GM12878 (cell line): Measurements from ENCODE around the gene BPIFB3. TPM values are rescaled to one million over a fixed set of nuclear protein-coding genes. Genes with fewer than 3 reads are reported as not detected.

ENCODE experiments used
- ATAC-seq: fragments of 200-7000 bp; cut with Tn5 transposase; 3 replicates; pipeline ENCODE4 v1.9.1; 2020; ENCODE audit warnings: mild to moderate bottlenecking, moderate library complexity
- BruUV-seq: library from RNA; stranded (reverse); fragments of 400-500 nt; replicated peaks from 2 replicates; lab custom pipeline; 2021; lab: Mats Ljungman, UMichigan
- CTCF ChIA-PET: fragments of 300-600 bp; sonication (Branson Sonifier 250); formaldehyde crosslinking; extraction: SDS; loops from one replicate; lab custom pipeline; 2021; ENCODE audit warnings: inconsistent platforms; lab: Yijun Ruan, JAX
- POLR2A ChIA-PET: fragments of 350-600 bp; formaldehyde crosslinking; extraction: SDS; loops from one replicate; lab custom pipeline; 2021; ENCODE audit warnings: inconsistent platforms; lab: Charles Lee
- RAD21 ChIA-PET: fragments of 300-600 bp; sonication (Branson Sonifier 250); formaldehyde crosslinking; loops from one replicate; lab custom pipeline; 2023; ENCODE audit warnings: antibody characterized with exemption; ENCODE audit not compliant: unreplicated experiment; lab: Charles Lee
- SMC1A ChIA-PET: fragments of 300-600 bp; sonication (Branson Sonifier 250); formaldehyde crosslinking; loops from one replicate; lab custom pipeline; 2023; ENCODE audit not compliant: unreplicated experiment, uncharacterized antibody; lab: Charles Lee
- DNase-seq: peaks from one replicate; pipeline ENCODE4 v3.0.0-alpha.2; 2011; ENCODE audit warnings: low read depth, low spot score
- FAIRE-seq: peaks from 3 replicates; lab custom pipeline; 2011; peaks lifted over from hg19 to GRCh38; lab: Jason Lieb, UNC
- H2AFZ ChIP-seq: 2 replicates; pipeline ENCODE4 v1.6.0; 2011; ENCODE audit warnings: low read depth, low read length, control low read depth; ENCODE audit not compliant: control insufficient read depth
- H3K27ac ChIP-seq: 2 replicates; pipeline ENCODE4 v1.5.1; 2011; ENCODE audit warnings: control low read depth; ENCODE audit not compliant: control insufficient read depth, insufficient read depth
- H3K27me3 ChIP-seq, 2 experiments: replicated peaks in 1 of 2; 2 replicates each; pipeline versions ENCODE4 v1.6.0 to v1.6.1; 2011; ENCODE audit warnings: low read length in 1 of 2; ENCODE audit not compliant: control insufficient read depth in 2 of 2, insufficient read depth in 2 of 2
- H3K36me3 ChIP-seq, 2 experiments: 2 replicates each; pipeline ENCODE4 v1.5.1; 2011; ENCODE audit warnings: low read length in 1 of 2; ENCODE audit not compliant: control insufficient read depth in 2 of 2, insufficient read depth in 2 of 2
- H3K4me1 ChIP-seq: 2 replicates; pipeline ENCODE4 v1.6.1; 2011; ENCODE audit warnings: mild to moderate bottlenecking, low read length, moderate library complexity, mixed read lengths; ENCODE audit not compliant: control insufficient read depth, insufficient read depth
- H3K4me2 ChIP-seq: 2 replicates; pipeline ENCODE4 v1.6.0; 2011; ENCODE audit warnings: control low read depth; ENCODE audit not compliant: control insufficient read depth, insufficient read depth
- H3K4me3 ChIP-seq: fragments of 200-600 bp; sonication (generic); 2 replicates; pipeline ENCODE4 v1.5.1; 2016
- H3K79me2 ChIP-seq: 2 replicates; pipeline ENCODE4 v1.6.0; 2011; ENCODE audit warnings: low read length; ENCODE audit not compliant: control insufficient read depth, insufficient read depth
- H3K9ac ChIP-seq: 2 replicates; pipeline ENCODE4 v1.8.0; 2011; ENCODE audit warnings: low read length, control low read depth, mixed read lengths; ENCODE audit not compliant: control insufficient read depth, insufficient read depth
- H3K9me3 ChIP-seq: replicated peaks from 3 replicates; pipeline ENCODE4 v1.5.1; 2011; ENCODE audit warnings: mild to moderate bottlenecking, low read length; ENCODE audit not compliant: control insufficient read depth, insufficient read depth
- H4K20me1 ChIP-seq: 2 replicates; pipeline ENCODE4 v1.6.0; 2011; ENCODE audit not compliant: control insufficient read depth, insufficient read depth
- CREM ChIP-seq: IDR thresholded peaks from 2 replicates; pipeline ENCODE4 v1.6.1; 2014; ENCODE audit warnings: antibody characterized with exemption, low read depth
- GABPA ChIP-seq: IDR thresholded peaks from 2 replicates; pipeline ENCODE4 v1.6.1; 2014; ENCODE audit warnings: antibody characterized with exemption, low read depth, mild to moderate bottlenecking, inconsistent platforms
- HSF1 ChIP-seq: fragments of 150-350 bp; IDR thresholded peaks from 2 replicates; pipeline ENCODE4 v1.6.1; 2014; ENCODE audit warnings: mild to moderate bottlenecking, low read depth, low read length
- MTA2 ChIP-seq: fragments of 450-650 bp; IDR thresholded peaks from 2 replicates; pipeline ENCODE4 v1.6.1; 2016; ENCODE audit warnings: low read depth, mild to moderate bottlenecking, moderate library complexity
- MYB ChIP-seq: fragments of 150-350 bp; IDR thresholded peaks from 2 replicates; pipeline ENCODE4 v1.6.1; 2014; ENCODE audit warnings: mild to moderate bottlenecking, low read depth, low read length, borderline replicate concordance
- PML ChIP-seq: IDR thresholded peaks from 2 replicates; pipeline ENCODE4 v1.6.1; 2012; ENCODE audit warnings: low read length, inconsistent platforms
- RBBP5 ChIP-seq: fragments of 200-600 bp; sonication (generic); conservative IDR thresholded peaks from 2 replicates; pipeline ENCODE4 v1.6.1; 2016
- SIN3A ChIP-seq: IDR thresholded peaks from 2 replicates; pipeline ENCODE4 v1.6.1; 2012; ENCODE audit warnings: low read depth, low read length, improper control_type of control experiment
- SIX5 ChIP-seq: IDR thresholded peaks from 2 replicates; pipeline ENCODE4 v1.6.1; 2011; ENCODE audit warnings: mild to moderate bottlenecking, low read depth, low read length, moderate library complexity; ENCODE audit not compliant: severe bottlenecking
- SREBF1 ChIP-seq: IDR thresholded peaks from 2 replicates; pipeline ENCODE4 v1.6.1; 2012; ENCODE audit warnings: mild to moderate bottlenecking, low read length
- SREBF2 ChIP-seq: IDR thresholded peaks from 2 replicates; pipeline ENCODE4 v1.6.1; 2012; ENCODE audit warnings: mild to moderate bottlenecking, low read length
- TCF3 ChIP-seq: IDR thresholded peaks from 2 replicates; pipeline ENCODE4 v1.6.1; 2012; ENCODE audit warnings: low read depth, mild to moderate bottlenecking, low read length, borderline replicate concordance; ENCODE audit not compliant: insufficient read depth
- ZNF207 ChIP-seq: fragments of 450-650 bp; IDR thresholded peaks from 2 replicates; pipeline ENCODE4 v1.6.1; 2014; ENCODE audit warnings: antibody characterized with exemption, mild to moderate bottlenecking, borderline replicate concordance
- ZSCAN29 ChIP-seq: fragments of 450-650 bp; IDR thresholded peaks from 2 replicates; pipeline ENCODE4 v1.6.1; 2017; ENCODE audit warnings: mild to moderate bottlenecking, moderate library complexity
- ZZZ3 ChIP-seq: IDR thresholded peaks from 2 replicates; pipeline ENCODE4 v1.6.1; 2011; ENCODE audit warnings: low read depth; ENCODE audit not compliant: control insufficient read depth, insufficient read length
- WGBS: methylation state at CpG from one replicate; pipeline ENCODE4 v1.1.6; 2016; ENCODE audit warnings: low lambda C conversion rate; ENCODE audit not compliant: insufficient replicate concordance, insufficient coverage; ENCODE audit errors: missing lambda C conversion rate; 5-methylcytosine and 5-hydroxymethylcytosine counted together
- in situ Hi-C: fragments of 300-500 bp; cut with MboI; formaldehyde crosslinking; loops from 9 replicates; pipeline ENCODE4 v1.14.3; 2018; ENCODE audit warnings: mixed read lengths
- intact Hi-C: fragments of 100-400 bp; cut with micrococcal nuclease; formaldehyde crosslinking; loops from one replicate; pipeline ENCODE4 v1.14.2; 2022; ENCODE audit not compliant: unreplicated experiment
- polyA plus RNA-seq, 11 experiments: library from polyadenylated mRNA; depleted of rRNA in 4 of 11; unstranded in 6 of 11; stranded (reverse) in 5 of 11; fragments of >200 nt; fragmentation: Nextera tagmentation in 4 of 11; fragmentation: Illumina TruSeq in 1 of 11; extraction: Ambion mirVana in 4 of 11; extraction: Trizol in 1 of 11; gene quantifications; 1 replicate in 1 of 11; 2 replicates in 10 of 11; pipeline versions ENCODE4 v1.2.1 to v1.2.3, GENCODE V29; 2011 to 2016; ENCODE audit warnings: inconsistent platforms in 2 of 11, missing spikeins in 2 of 11, low read depth in 1 of 11
- total RNA-seq, 4 experiments: library from RNA; depleted of rRNA in 3 of 4; stranded (reverse); fragments of >200 nt in 3 of 4; fragmentation: Illumina TruSeq in 1 of 4; extraction: Trizol in 1 of 4; gene quantifications; 2 replicates each; pipeline versions ENCODE4 v1.2.1 to v1.2.3, GENCODE V29; 2013 to 2021

Gene BPIFB3
- total and polyA plus RNA-seq, 10 of the 15 experiments (the other 5 are each of a cell fraction or from before 2014, with no cell fraction given): not detected

- RAD21 ChIA-PET: no interaction called here
- Histone ChIP-seq H4K20me1 (no peaks in the 10 kb centered on the region), H3K27me3 (no peaks in the 10 kb centered on the region; a peak in 1 of 4 replicates), H3K79me2 (no peaks in the 10 kb centered on the region), H3K4me1 (no peaks in the 10 kb centered on the region), H3K4me3 (no peak overlapping the region), H3K4me2 (no peak overlapping the region), H2AFZ (no peak overlapping the region), H3K9ac (no peak overlapping the region), H3K27ac (no peak overlapping the region), H3K36me3 (no peaks in the 10 kb centered on the region), H3K9me3 (no peaks in the 10 kb centered on the region)
- CTCF ChIA-PET: no interaction called here
- in situ Hi-C loops: no loop called here
- no peak for TF ChIP-seq MTA2
- TF ChIP-seq ZNF207: no peak
- no peak for TF ChIP-seq PML
- no peak for TF ChIP-seq MYB
- no peak for TF ChIP-seq SIX5
- DNase-seq (no peak), FAIRE-seq (no peak), ATAC-seq (no peak)
- WGBS: 46% methylated on average over 21 of the region's 22 CpGs
- intact Hi-C loops: no loop called here
- BruUV-seq: no TSS peak
- POLR2A ChIA-PET: no interaction called here
- SMC1A ChIA-PET: no interaction called here
Measured at GRCh38 chr20:33059741-33060390, 6.2 kb downstream of the BPIFB3 start.

- no peak overlapping the region for H3K9ac ChIP-seq
- no peak for FAIRE-seq
- no peak for DNase-seq
- SMC1A ChIA-PET: no interaction called here
- H4K20me1 ChIP-seq: no peaks in the 10 kb centered on the region
- no peaks in the 10 kb centered on the region for H3K36me3 ChIP-seq
- no peaks in the 10 kb centered on the region for H3K27me3 ChIP-seq
- no TSS peak for BruUV-seq
- no peak overlapping the region for H3K4me3 ChIP-seq
- H3K4me1 ChIP-seq: no peaks in the 10 kb centered on the region
- H3K4me2 ChIP-seq: no peak overlapping the region
- no peaks in the 10 kb centered on the region for H3K9me3 ChIP-seq
- RAD21 ChIA-PET: no interaction called here
- intact Hi-C loops: no loop called here
- in situ Hi-C loops: no loop called here
- CTCF ChIA-PET: no interaction called here
- WGBS: 51% methylated on average over 14 of the region's 14 CpGs
- H3K27ac ChIP-seq: no peak overlapping the region
- TF ChIP-seq RBBP5: no peak
- no peak for TF ChIP-seq CREM
- TF ChIP-seq SREBF2: no peak
- no peak for TF ChIP-seq TCF3
- TF ChIP-seq HSF1: no peak
- no peak for TF ChIP-seq GABPA
- no peak for TF ChIP-seq ZSCAN29
- no peak for TF ChIP-seq SIN3A
- no peak for TF ChIP-seq ZZZ3
- no peak for TF ChIP-seq SREBF1
- POLR2A ChIA-PET: no interaction called here
- no peak overlapping the region for H2AFZ ChIP-seq
- no peaks in the 10 kb centered on the region for H3K79me2 ChIP-seq
- ATAC-seq: no peak
Measured at GRCh38 chr20:33061658-33062028, 7.9 kb downstream of the BPIFB3 start.
